GM12892 (cell line): ENCODE measurements around the gene MAST3.

Experiments used
- DNase-seq: peaks from one replicate; pipeline ENCODE4 v3.0.0; 2011; ENCODE audit not compliant: insufficient read length
- FAIRE-seq: peaks from 2 replicates; lab custom pipeline; 2011; peaks lifted over from hg19 to GRCh38; lab: Jason Lieb, UNC
- POLR2A ChIP-seq: IDR thresholded peaks from 2 replicates; pipeline ENCODE4 v1.6.1; 2011; ENCODE audit warnings: low read depth, low read length, control low read depth
- POLR2AphosphoS5 ChIP-seq: IDR thresholded peaks from 2 replicates; pipeline ENCODE4 v1.6.1; 2011; ENCODE audit warnings: low read depth, low read length, control low read depth
- TAF1 ChIP-seq: IDR thresholded peaks from 2 replicates; pipeline ENCODE4 v1.6.1; 2011; ENCODE audit warnings: low read depth, mild to moderate bottlenecking, control low read depth, low read length, borderline replicate concordance

Gene MAST3

GRCh38 chr19:18119013-18119716 is 21.6 kb downstream of the MAST3 start:
- FAIRE-seq (peak; percentile 92), DNase-seq (no peak)
- TF ChIP-seq POLR2AphosphoS5 (no peak), POLR2A (no peak), TAF1 (no peak)

GRCh38 chr19:18119717-18120105 is 22.1 kb downstream of the MAST3 start:
- FAIRE-seq (no peak), DNase-seq (no peak)
- no peak for TF ChIP-seq POLR2AphosphoS5
- TF ChIP-seq TAF1, result no peak
- no peak for TF ChIP-seq POLR2A

- FAIRE-seq, result no peak
- TF ChIP-seq POLR2AphosphoS5, result no peak
- no peak for TF ChIP-seq POLR2A
- no peak for TF ChIP-seq TAF1
- no peak for DNase-seq
These were observed 22.5 kb downstream of the MAST3 start for GRCh38 chr19:18120127-18120526.

GRCh38 chr19:18121166-18121565 is 23.6 kb downstream of the MAST3 start:
- TF ChIP-seq POLR2A (no peak), POLR2AphosphoS5 (no peak), TAF1 (no peak)
- DNase-seq (no peak), FAIRE-seq (no peak)

- TF ChIP-seq TAF1 (no peak), POLR2A (no peak), POLR2AphosphoS5 (no peak)
- DNase-seq (no peak), FAIRE-seq (no peak)
These were observed 24.8 kb downstream of the MAST3 start for GRCh38 chr19:18122424-18122823.

GRCh38 chr19:18122860-18123795 is 25.6 kb downstream of the MAST3 start:
- DNase-seq, result no peak
- FAIRE-seq, result no peak
- TF ChIP-seq TAF1, result no peak
- no peak for TF ChIP-seq POLR2A
- no peak for TF ChIP-seq POLR2AphosphoS5

- TF ChIP-seq POLR2AphosphoS5 (no peak), TAF1 (no peak), POLR2A (no peak)
- no peak for FAIRE-seq
- DNase-seq, result no peak
These were observed 26.2 kb downstream of the MAST3 start for GRCh38 chr19:18123819-18124218.

GRCh38 chr19:18126097-18126496 is 28.5 kb downstream of the MAST3 start:
- FAIRE-seq (no peak), DNase-seq (no peak)
- no peak for TF ChIP-seq POLR2AphosphoS5
- no peak for TF ChIP-seq POLR2A

GRCh38 chr19:18128044-18128443 is 30.5 kb downstream of the MAST3 start:
- TF ChIP-seq POLR2AphosphoS5 (no peak), TAF1 (no peak), POLR2A (no peak)
- DNase-seq (no peak), FAIRE-seq (no peak)

GRCh38 chr19:18128805-18129204 is 31.2 kb downstream of the MAST3 start:
- FAIRE-seq (no peak), DNase-seq (no peak)
- TF ChIP-seq TAF1, result no peak
- TF ChIP-seq POLR2AphosphoS5, result no peak
- TF ChIP-seq POLR2A, result no peak

GRCh38 chr19:18130523-18131242 is 33.1 kb downstream of the MAST3 start:
- no peak for DNase-seq
- TF ChIP-seq TAF1, result no peak
- no peak for TF ChIP-seq POLR2A
- TF ChIP-seq POLR2AphosphoS5, result no peak
- FAIRE-seq, result no peak
